Left renal pelvis (tissue), 4 donors: ENCODE data around the gene SH3PXD2A. TPM values are rescaled to one million over a fixed set of nuclear protein-coding genes. Genes with fewer than 3 reads are reported as not detected.

ENCODE experiments used
- DNase-seq, 4 donors: peaks; one replicate each; pipeline ENCODE4 v3.0.0-alpha.2; 2013; ENCODE audit warnings: low read depth in 4 of 4, low spot score in 3 of 4
- polyA plus RNA-seq, 4 donors: library from polyadenylated mRNA; unstranded; fragments of 120-200 nt; gene quantifications; one replicate each; pipeline ENCODE4 v1.2.1, GENCODE V29; 2013; ENCODE audit not compliant: insufficient read length in 4 of 4

SH3PXD2A gene
- polyA plus RNA-seq = 100 to 1,000 TPM in 1 of 4 donors, 10 to 100 TPM in 3; 29.1 to 105 (median 31.7) TPM

- no peak for DNase-seq
Measured at GRCh38 chr10:103855424-103855823, at the start of gene SH3PXD2A. SH3PXD2A (minus strand) TSS chr10:103855576; CDS start chr10:103855266, 310 bp downstream.

GRCh38 chr10:103901299-103901698 lies 45.9 kb upstream of the SH3PXD2A start:
- DNase-seq = no peak

GRCh38 chr10:103899312-103899711 lies 43.9 kb upstream of the SH3PXD2A start:
- no peak for DNase-seq

- DNase-seq = no peak
Measured at GRCh38 chr10:103897241-103897774, 41.9 kb upstream of the SH3PXD2A start.

GRCh38 chr10:103896225-103896624 lies 40.8 kb upstream of the SH3PXD2A start:
- no peak for DNase-seq

DNA sequence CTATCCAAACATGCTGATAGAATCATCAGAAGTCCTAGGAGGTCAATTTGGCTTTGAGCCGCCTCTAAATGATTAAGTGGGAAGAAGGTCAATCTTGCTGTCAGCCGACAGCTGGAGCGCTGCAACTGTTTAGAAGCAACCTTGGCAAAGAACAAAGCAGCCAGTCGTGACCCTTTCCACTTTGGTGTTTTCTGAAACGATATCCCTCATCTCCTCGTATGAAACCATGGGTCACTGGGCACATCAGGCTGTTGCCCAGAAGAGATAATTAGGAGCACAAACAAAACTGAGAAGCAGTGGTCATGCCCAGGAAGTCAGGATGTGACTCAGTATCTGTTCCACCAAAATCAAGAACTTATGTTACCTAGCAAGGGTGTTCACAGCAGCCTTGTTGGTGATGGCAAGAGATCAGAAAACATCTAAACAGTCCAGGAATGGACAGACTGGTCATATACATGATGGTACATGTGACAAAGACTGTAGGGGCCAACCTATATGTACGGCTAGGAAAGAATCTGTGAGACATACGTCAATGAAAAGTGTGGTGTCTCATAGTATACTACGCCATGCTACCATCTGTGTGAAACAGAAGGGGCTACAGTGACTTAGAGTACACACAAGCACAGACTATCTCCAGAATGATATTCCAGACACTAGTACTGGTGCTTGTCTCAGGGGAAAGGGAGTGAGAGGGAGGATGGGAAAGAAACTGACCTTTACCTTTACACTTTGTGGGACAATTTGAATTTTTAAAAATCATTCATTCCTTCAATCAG lies 40.2 kb upstream of the SH3PXD2A start:
- DNase-seq = no peak

- no peak for DNase-seq
Measured at GRCh38 chr10:103894441-103894864, 39.1 kb upstream of the SH3PXD2A start.

GRCh38 chr10:103893817-103894216 lies 38.4 kb upstream of the SH3PXD2A start:
- no peak for DNase-seq

- DNase-seq = no peak
Measured at GRCh38 chr10:103892181-103892580, 36.8 kb upstream of the SH3PXD2A start.

DNA sequence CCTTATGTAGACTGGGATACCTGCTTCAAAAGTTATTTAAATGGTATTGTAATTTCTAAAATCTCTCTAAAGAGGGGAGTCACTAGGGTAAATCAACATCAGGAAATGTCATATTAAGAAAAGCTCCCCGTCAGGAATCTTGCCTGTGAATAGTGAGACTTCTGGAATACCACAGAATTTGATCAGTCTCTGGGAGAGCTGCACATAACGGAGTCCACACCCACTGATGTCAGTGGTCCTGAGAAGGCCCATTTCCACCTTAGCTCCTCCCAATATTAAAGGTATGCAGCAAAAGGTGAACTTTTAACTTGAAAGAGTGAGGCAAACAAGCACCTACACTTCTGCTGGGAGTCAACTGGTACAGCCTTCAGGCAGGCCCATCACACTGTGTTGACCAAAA lies 35.3 kb upstream of the SH3PXD2A start:
- no peak for DNase-seq

DNA sequence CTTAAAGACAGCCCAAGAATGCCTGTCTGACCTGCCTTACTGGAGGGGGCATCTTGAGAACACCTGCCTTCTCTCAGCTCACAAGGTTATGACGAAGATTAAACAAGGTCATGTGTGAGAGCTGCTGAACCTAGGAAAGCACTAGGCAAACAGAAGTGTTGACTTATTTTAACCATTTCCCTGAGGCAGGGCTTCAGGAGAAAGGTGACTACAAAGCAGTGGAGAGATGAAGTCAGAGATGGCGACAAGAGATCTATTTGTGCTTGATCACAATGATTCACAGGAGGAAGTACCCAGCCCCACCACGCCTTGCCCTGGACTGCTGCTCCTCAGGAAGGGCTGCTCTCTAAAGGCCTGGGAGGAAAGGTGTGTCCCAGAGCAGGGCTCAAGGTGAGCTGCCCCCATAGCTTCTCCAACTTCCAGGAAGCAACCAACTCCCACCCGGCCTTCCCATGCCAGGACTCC lies 34.9 kb upstream of the SH3PXD2A start:
- no peak for DNase-seq

- no peak for DNase-seq
Measured at GRCh38 chr10:103889121-103889720, 33.8 kb upstream of the SH3PXD2A start.

GRCh38 chr10:103888113-103888841 lies 32.9 kb upstream of the SH3PXD2A start:
- no peak for DNase-seq

GRCh38 chr10:103885617-103886016 lies 30.2 kb upstream of the SH3PXD2A start:
- DNase-seq = no peak

DNA sequence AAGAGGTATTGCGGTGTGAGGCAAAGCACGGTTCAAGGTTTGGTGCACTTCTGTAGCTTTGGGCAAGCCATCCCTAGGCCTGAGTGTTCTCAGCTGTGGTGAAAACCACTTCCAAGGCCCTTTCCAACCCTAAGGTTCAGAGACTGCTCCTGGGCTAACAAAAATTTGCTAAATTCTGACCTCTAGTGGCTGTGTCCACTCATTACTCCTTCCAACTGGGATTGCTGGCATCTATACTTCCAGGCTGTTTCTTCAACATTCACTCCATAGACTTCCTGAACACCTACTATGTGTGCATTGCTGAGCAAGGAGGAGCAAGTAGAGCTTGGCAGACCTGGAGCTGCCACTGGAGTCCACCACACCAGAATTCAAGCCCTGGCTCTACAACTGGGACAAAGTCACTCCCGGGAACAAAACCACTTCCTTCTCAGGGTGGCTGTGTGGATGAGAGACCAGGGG lies 29.3 kb upstream of the SH3PXD2A start:
- DNase-seq = no peak

- no peak for DNase-seq
Measured at GRCh38 chr10:103882285-103883007, 27.1 kb upstream of the SH3PXD2A start.

DNA sequence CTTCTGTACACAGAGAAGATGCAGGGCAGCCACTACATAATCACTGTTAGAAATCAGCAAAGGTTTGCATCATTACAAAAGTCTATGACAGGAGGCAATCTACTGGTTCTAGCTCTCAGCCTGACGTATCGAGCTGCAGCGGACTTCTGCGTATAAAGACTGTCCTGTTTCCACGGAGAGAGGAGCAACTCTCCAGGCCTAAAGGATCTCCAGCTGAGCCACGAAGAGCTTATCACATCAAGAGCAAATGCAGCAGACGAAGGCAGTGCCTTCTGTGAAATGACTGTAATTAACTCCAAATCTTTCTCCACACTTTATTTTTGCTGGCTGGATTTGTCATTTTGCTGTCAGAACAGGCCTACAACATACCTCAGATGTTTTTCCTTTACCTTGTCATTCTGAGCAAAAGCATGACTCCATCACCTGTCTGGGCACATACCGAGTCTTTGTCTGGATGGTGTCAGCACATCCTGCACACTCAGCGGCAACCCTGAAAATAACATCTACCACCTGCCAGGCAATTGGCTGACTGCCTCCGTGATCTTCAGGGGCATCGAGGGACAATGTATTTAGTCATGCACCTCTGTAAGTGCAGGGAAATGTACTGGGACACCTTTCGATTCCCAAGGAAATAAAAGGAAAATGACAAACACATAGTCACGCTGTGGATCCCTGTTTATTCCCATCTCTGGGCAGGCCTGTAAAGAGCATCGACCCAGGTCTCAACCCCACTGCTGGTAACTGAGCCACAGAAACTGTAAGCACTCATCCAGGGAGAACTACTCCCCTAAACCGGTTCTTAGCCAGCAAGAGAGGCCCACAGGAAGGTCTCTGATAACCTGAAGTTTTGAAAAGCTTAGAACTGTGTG lies 26.3 kb upstream of the SH3PXD2A start:
- no peak for DNase-seq

DNA sequence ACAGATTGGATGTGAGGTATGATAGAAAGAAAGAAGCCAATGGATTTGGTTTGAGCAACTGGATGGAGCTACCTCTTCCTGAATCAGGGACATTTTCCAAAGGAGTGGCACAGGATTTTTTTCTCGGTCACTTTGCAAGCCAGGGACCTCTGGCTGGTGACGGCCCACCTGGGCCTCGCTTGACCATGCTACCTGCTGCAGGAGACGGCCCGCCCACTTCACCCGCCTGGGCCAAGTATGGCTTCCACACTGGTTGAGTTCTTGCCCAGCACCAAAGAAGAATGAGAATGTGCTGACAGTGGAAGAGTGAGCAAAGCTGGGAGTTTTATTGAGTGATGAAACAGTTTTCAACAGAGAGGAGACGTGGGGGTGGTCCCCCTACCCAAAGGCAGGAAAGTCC lies 24.5 kb upstream of the SH3PXD2A start:
- DNase-seq = no peak

GRCh38 chr10:103879409-103879808 lies 24.0 kb upstream of the SH3PXD2A start:
- no peak for DNase-seq
